GM21526 (cell line): ENCODE results near the gene BHMT.

Source experiments
- ATAC-seq: cut with Tn5 transposase; IDR thresholded peaks from one replicate; pipeline ENCODE4 v1.9.1; 2021; ENCODE audit warnings: moderate library complexity; ENCODE audit not compliant: unreplicated experiment, low FRiP score

Gene BHMT, protein sequence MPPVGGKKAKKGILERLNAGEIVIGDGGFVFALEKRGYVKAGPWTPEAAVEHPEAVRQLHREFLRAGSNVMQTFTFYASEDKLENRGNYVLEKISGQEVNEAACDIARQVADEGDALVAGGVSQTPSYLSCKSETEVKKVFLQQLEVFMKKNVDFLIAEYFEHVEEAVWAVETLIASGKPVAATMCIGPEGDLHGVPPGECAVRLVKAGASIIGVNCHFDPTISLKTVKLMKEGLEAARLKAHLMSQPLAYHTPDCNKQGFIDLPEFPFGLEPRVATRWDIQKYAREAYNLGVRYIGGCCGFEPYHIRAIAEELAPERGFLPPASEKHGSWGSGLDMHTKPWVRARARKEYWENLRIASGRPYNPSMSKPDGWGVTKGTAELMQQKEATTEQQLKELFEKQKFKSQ

GRCh38 chr5:79111387-79111959 is at the start of gene BHMT:
BHMT (plus strand) TSS chr5:79111809; CDS start chr5:79111886, 77 bp downstream.
- no peak for ATAC-seq

DNA sequence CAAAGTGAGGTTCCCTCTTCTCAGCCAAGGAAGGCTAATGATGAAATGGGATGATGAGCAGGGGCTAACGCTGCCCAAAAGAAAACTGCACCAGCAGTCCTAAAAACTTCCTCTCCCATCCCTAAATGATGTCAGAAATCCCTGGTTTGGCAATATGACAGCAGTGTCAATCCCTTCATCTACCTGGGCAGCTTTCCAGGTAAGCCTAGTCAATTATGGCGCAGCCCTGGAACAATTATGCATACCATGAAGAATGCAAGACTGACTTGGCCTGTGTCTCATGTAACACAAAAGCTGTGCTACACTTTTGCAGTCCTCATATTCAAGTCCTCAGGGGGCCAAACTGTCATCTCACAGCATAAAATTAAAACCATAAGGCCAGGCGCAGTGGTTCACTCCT is 49.2 kb upstream of the BHMT start:
- ATAC-seq = no peak

DNA sequence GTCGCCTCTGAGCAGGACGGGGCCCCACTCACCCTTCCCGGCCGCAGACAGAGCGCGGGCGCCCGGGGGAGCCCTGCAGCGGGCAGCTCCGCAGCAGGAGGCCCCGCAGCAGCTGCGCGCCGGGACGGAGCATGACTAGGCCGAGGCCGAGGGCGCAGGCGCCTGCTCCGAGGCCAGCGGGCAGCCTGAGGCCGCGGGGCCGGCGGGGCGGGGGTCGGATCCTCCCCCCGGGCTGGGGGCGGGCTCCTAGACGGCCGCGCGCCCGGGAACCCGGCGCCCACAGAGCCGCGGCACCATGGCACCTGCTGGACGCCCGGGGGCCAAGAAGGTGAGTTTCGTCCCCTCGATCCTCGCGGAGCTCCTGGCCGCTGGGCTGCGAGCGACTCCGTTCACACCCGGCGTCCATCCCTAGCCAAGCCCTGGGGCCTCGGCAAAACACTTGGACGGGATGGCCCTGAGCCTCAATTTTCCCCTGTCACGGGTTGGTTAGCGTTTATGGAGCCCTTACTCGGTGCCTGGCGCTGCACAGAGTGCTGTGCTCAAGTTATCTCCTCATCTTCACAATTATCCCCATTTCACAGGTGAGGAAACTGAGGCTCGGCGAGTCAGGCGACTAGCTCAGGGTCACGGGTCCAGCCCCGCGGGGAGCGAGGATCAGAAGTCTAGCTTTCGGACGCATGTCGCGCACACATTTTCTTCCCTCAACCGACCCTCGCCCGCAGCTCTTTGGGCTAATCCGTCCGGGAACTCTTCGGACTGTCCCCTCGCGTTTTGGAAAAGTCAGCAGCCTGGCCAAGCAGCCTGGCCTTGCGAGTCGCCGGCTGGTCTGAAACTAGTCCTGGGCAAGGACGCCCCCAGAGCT is 41.9 kb upstream of the BHMT start, which contains the start of the genes BHMT2 and DMGDH:
BHMT2 (plus strand) TSS at position 280 of the 862 bp plus-strand sequence; CDS start at position 296, 16 bp downstream.
DMGDH (minus strand) TSS at position 187 of the 862 bp plus-strand sequence; CDS start at position 133, 54 bp downstream.
- ATAC-seq = no peak

- no peak for ATAC-seq
These were observed 41.3 kb upstream of the BHMT start for GRCh38 chr5:79070350-79070667.

DNA sequence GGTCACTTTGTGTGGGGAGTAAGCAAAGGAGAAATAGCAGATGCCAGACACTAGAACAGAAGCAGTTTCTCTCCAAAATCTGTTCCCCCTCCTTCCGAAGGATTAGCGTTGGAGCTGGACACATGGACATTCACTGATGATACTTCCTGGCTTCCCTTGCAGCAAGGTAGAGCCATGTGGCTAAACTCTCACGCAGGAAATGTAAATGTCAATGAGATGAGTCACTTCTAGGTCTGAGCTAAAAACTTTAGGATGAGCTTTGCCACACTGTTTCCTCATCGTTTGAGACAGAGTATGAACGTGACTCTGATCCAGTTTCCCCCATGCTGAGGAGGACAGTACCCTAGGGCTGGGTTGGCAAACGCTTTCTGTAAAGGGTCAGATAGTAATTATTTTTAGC is 37.0 kb upstream of the BHMT start:
- ATAC-seq = no peak

DNA sequence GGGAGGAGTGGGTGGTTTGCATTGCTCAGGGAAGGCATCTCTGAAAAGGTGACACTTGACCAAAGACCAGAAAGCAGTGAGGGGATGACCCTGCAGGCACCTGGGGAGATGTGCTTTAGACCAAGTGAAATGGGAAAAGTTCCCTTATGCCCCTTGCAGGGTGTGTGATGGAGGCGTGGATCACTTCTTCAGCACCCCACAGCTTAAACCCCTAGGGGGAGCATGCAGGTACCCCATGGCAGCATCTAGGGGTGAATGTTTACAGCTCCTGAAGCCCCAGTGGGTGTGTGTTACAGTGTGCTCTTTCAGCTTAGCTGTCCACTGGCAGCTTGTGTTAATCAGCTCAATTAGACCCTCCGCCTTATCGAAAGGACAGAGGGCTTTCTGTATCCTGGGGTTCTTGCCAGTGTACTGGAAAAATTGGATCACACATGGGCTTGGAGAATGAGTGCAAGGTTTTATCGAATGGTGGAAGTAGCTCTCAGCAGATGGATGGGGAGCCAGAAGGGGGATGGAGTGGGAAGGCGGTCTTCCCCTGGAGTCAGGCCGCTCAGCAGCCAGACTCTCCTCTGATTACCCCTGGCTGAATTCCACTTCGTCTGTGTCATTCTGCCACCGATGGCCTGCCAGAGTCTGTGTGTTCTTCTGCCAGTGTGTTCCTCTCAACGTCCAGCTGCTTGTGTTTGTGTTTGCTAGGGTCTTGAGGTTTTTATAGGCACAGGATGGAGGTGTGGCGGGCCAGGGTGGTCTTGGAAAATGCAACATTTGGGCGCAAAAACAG is 35.8 kb upstream of the BHMT start:
- no peak for ATAC-seq

GRCh38 chr5:79076819-79077218 is 34.8 kb upstream of the BHMT start:
- no peak for ATAC-seq

DNA sequence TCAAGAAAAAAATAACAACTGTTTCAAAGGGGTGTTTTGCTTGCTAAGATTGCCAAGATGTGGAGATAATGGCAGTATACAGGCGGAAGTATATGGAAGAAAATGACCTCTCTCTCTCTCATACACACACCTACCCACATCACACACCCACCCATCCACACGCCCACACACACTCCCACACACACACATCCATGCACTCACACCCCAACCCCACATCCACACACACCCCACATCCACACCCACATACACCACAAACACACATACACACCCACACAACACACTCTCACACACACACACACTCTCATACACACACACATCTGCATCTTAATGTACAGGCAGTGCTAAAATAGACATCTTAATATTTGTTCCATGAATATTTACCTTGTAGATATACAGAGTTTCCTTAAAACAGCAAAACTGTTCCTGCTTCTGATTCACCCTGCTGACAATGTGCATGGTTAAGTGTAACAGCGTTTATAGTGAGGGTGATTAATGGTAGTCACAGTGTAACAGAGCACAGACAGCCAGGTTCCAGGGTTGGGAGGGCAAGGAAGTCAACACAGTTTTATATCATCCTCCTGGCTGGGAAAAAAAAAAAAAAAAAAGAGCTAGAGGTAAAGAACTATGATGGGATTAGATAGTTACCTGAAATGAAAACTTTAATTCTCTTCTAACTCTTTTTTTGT is 33.8 kb upstream of the BHMT start:
- ATAC-seq = no peak

DNA sequence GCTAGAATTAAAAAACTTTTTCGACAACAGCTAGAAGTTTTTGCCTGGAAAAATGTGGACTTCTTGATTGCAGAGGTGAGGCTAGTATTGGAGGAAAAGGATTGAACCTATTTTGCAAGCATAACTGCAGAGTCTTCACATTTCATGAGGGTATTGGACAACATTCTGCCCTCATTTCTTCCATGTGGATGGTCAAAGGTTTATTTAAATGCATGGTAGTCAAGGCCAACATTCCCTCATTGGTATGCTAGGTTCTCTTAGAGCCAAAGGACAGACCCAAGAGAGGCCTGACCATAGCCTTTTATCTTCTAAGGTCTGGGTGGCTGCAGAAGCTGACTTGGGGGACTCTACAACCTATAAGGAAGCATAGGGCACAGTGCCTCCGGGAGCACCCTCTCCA is 30.8 kb upstream of the BHMT start:
- no peak for ATAC-seq

DNA sequence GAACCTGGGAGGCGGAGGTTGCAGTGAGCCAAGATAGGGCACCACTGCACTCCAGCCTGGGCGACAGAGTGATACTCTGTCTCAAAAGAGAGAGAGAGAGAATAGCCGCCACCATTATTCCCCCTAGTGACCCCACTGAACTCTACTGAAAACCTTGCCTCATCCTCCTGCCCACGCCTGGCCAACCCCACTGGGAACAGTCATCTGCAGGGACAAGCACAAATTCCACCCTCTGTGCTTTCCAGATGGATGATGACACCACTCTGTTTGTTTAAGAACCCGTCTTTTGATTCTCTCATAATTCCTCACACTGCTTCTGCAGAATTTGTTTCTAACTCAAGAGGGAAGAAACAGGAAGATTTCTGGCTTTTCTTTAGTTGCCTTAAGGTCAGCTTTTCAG is 29.8 kb upstream of the BHMT start:
- no peak for ATAC-seq

GRCh38 chr5:79086116-79086515 is 25.5 kb upstream of the BHMT start:
- no peak for ATAC-seq

DNA sequence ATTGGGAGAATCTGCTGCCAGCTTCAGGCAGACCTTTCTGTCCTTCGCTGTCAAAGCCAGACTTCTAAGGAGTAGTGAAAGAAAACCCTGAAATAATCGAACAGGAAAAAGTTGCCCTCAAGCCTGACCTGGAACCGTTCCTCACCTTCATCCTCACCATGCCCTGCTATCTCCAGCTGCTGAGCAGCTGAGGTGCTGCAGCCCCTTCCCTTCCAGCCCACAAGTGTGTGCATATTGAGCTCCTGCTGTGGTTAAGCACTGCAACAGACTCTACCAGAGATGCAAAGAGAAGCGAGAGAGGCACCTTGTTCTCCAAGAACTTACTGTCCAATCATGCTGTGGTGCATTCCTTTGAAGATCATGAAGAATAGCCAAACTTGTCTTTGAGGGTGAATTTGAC is 23.1 kb upstream of the BHMT start:
- ATAC-seq = no peak

- no peak for ATAC-seq
These were observed 20.5 kb upstream of the BHMT start for GRCh38 chr5:79091064-79091463.

- no peak for ATAC-seq
These were observed 17.8 kb upstream of the BHMT start for GRCh38 chr5:79093762-79094161.

DNA sequence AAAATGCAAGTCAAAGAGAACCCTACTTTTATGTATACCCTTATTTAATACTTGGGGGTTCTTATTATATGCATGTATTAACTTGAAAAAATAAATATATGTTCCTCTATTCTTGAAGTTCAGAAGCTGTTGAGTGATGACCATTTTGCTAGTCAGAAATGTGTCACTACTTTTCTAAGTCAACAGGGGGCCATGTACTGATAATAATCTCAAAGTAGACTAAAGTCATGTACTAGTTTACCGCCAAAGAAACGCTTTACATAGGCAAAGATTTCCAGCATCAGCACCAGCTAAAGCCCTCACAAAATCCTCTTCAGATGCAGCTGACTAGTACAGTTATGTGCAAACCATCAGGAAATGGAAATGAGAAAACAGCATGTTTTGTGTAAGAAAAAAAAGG is 5.7 kb upstream of the BHMT start:
- no peak for ATAC-seq

GRCh38 chr5:79107020-79107796 is 4.4 kb upstream of the BHMT start:
- no peak for ATAC-seq

- no peak for ATAC-seq
These were observed 3.5 kb upstream of the BHMT start for GRCh38 chr5:79108086-79108485.

GRCh38 chr5:79108792-79109191 is 2.8 kb upstream of the BHMT start:
- ATAC-seq = no peak
